ENCODE data around the gene MCM9. TPM values are rescaled to one million over a fixed set of nuclear protein-coding genes. Genes with fewer than 3 reads are reported as not detected.

MCM9 gene
- total RNA-seq, 1 experiment from 2014 or later, result 14.4 TPM

DNA sequence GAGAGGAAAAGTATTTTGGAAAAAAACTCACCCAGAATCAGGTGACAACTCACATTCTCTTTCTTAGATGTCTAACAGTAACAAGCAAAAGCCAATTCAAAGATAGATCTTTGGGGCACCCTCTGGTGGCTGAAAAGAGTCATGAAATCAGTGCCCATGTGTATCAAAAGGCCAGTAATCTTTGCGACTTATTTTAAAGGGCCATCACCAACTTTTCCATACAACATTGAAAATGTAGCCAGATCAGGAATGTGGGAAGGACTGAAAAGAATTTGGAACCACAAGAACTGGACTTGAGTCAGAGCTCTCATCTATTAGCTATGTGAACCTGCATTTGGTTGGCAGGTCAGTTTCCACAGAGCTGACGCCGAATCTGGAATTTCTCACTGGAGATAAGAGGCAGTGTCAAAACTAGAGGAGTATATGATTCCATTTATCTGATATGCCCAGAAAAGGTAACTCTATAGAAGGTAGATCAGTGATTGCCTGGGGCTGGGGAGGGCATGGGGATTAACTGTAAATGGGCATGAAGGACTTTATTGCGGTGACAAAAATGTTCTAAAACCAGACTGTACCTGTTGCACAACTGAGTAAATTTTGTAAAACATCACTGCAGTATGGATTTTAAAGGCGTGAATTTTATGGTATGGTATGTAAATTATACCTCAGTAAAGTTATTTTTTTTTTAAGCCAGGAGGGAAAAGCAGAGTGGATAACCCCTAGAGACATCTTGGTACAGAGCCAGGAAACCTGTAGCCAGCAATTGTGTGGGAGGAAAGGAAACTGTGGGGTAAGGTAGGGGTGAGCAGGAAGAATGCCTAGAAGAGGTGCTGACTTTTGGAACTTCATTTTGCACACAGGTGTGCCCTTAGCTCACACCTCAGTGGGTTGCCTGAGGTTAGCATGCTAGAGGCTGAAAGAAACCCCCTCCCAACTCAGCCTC lies 158.1 kb downstream of the MCM9 start:
- POLR2A ChIA-PET, result no interaction called here
- H3K4me1 Mint-ChIP-seq (ENCODE audit: low read depth, unreplicated experiment), result no peaks in the 10 kb centered on the region
- no peaks in the 10 kb centered on the region for H3K36me3 Mint-ChIP-seq (ENCODE audit: insufficient read depth, unreplicated experiment)
- no TSS peak for BruUV-seq (replicated peaks)
- DNase-seq, result peak in 1 of 2 experiments; percentile 65
- Histone ChIP-seq H3K9me3 (no peaks in the 10 kb centered on the region), H3K4me3 (ENCODE audit: low read depth, low read length) (no peak overlapping the region), H3K27me3 (replicated peaks; ENCODE audit: control insufficient read depth, insufficient read depth, low read length) (no peaks in the 10 kb centered on the region), H3K4me1 (no peaks in the 10 kb centered on the region), H3K36me3 (ENCODE audit: control insufficient read depth, insufficient read depth, low read length) (no peaks in the 10 kb centered on the region)
- H3K27me3 Mint-ChIP-seq (ENCODE audit: insufficient read depth, unreplicated experiment), result peaks cover 19% of the 10 kb centered on the region
- no peak overlapping the region for H3K27ac Mint-ChIP-seq (ENCODE audit: unreplicated experiment)
- intact Hi-C loops (cut with micrococcal nuclease; ENCODE audit: unreplicated experiment), result loop anchor here (1.0 to 10.0 kb wide), 2 partner anchors 122 to 212 kb away; partner anchors contain the start of gene CEP85L
- CTCF ChIA-PET, result no interaction called here
- TF ChIP-seq CTCF (IDR thresholded peaks at IDR 0.05; ENCODE audit: insufficient read depth in 1 of 2, low read depth in 1 of 2, low read length in 1 of 2, severe bottlenecking in 1 of 2, unreplicated experiment in 1 of 2), result peak; percentile 62 to 71
- no peak overlapping the region for H3K4me3 Mint-ChIP-seq (ENCODE audit: unreplicated experiment)
- H3K9me3 Mint-ChIP-seq (ENCODE audit: unreplicated experiment), result no peaks in the 10 kb centered on the region

GRCh38 chr6:118775381-118775780 lies 159.6 kb downstream of the MCM9 start:
- Mint-ChIP-seq H3K9me3 (ENCODE audit: unreplicated experiment) (no peaks in the 10 kb centered on the region), H3K27ac (ENCODE audit: unreplicated experiment) (no peak overlapping the region), H3K4me1 (ENCODE audit: low read depth, unreplicated experiment) (no peaks in the 10 kb centered on the region), H3K36me3 (ENCODE audit: insufficient read depth, unreplicated experiment) (no peaks in the 10 kb centered on the region), H3K27me3 (ENCODE audit: insufficient read depth, unreplicated experiment) (peaks cover 19% of the 10 kb centered on the region), H3K4me3 (ENCODE audit: unreplicated experiment) (no peak overlapping the region)
- H3K36me3 ChIP-seq (ENCODE audit: control insufficient read depth, insufficient read depth, low read length), result no peaks in the 10 kb centered on the region
- no peak for DNase-seq
- no peak overlapping the region for H3K4me3 ChIP-seq (ENCODE audit: low read depth, low read length)
- CTCF ChIA-PET, result no interaction called here
- POLR2A ChIA-PET, result no interaction called here
- intact Hi-C loops (cut with micrococcal nuclease; ENCODE audit: unreplicated experiment), result loop anchor here (10.0 kb wide), 1 partner anchor 121 kb away; the partner anchor contains the start of gene CEP85L
- H3K27me3 ChIP-seq (replicated peaks; ENCODE audit: control insufficient read depth, insufficient read depth, low read length), result no peaks in the 10 kb centered on the region
- no peaks in the 10 kb centered on the region for H3K9me3 ChIP-seq
- no TSS peak for BruUV-seq (replicated peaks)
- H3K4me1 ChIP-seq, result no peaks in the 10 kb centered on the region
- TF ChIP-seq CTCF (IDR thresholded peaks at IDR 0.05; ENCODE audit: insufficient read depth in 1 of 2, low read depth in 1 of 2, low read length in 1 of 2, severe bottlenecking in 1 of 2, unreplicated experiment in 1 of 2), result no peak

DNA sequence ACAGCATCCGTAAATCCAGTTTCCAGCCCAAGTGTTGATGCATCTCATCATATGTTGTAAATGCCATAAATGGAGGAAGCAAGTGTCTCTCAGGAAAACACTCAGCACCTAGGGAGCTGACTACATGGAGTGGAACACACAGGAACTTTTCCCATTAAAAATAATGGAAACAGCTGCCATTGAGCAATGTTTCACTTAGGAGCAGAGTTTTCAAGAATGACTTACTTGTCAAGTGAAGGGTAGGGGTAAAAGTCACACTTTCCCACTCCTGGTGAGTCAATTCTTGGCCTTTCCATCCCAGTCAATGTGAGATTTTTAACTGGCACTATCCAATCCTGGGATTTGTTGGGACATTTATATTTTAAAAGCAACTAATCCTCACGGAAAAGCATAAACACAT lies 160.4 kb downstream of the MCM9 start:
- CTCF ChIA-PET, result no interaction called here
- Histone ChIP-seq H3K4me1 (no peaks in the 10 kb centered on the region), H3K4me3 (ENCODE audit: low read depth, low read length) (no peak overlapping the region), H3K9me3 (no peaks in the 10 kb centered on the region), H3K27me3 (replicated peaks; ENCODE audit: control insufficient read depth, insufficient read depth, low read length) (no peaks in the 10 kb centered on the region), H3K36me3 (ENCODE audit: control insufficient read depth, insufficient read depth, low read length) (no peaks in the 10 kb centered on the region)
- no peak overlapping the region for H3K4me3 Mint-ChIP-seq (ENCODE audit: unreplicated experiment)
- H3K27me3 Mint-ChIP-seq (ENCODE audit: insufficient read depth, unreplicated experiment), result peaks cover 19% of the 10 kb centered on the region
- H3K36me3 Mint-ChIP-seq (ENCODE audit: insufficient read depth, unreplicated experiment), result no peaks in the 10 kb centered on the region
- H3K9me3 Mint-ChIP-seq (ENCODE audit: unreplicated experiment), result no peaks in the 10 kb centered on the region
- POLR2A ChIA-PET, result no interaction called here
- intact Hi-C loops (cut with micrococcal nuclease; ENCODE audit: unreplicated experiment), result loop anchor here (10.0 kb wide), 1 partner anchor 120 kb away; the partner anchor contains the start of gene CEP85L
- BruUV-seq (replicated peaks), result no TSS peak
- no peak for TF ChIP-seq CTCF (IDR thresholded peaks at IDR 0.05; ENCODE audit: insufficient read depth in 1 of 2, low read depth in 1 of 2, low read length in 1 of 2, severe bottlenecking in 1 of 2, unreplicated experiment in 1 of 2)
- H3K4me1 Mint-ChIP-seq (ENCODE audit: low read depth, unreplicated experiment), result no peaks in the 10 kb centered on the region
- H3K27ac Mint-ChIP-seq (ENCODE audit: unreplicated experiment), result no peak overlapping the region
- DNase-seq, result no peak
